UCSD-AML1 (cell line): ENCODE data around the gene ZFX.
A peak's percentile ranks its signal among the peaks of the same experiment; 100 is the strongest.

Experiments
- DNase-seq: peaks from one replicate; lab custom pipeline; 2025; ENCODE audit not compliant: unreplicated experiment; lab: John Stamatoyannopoulos, UW

Gene ZFX

GRCh38 chrX:24232796-24233195, 83.3 kb downstream of the ZFX start:
- DNase-seq: no peak

GRCh38 chrX:24235084-24235710, 85.7 kb downstream of the ZFX start:
- DNase-seq: no peak

DNA sequence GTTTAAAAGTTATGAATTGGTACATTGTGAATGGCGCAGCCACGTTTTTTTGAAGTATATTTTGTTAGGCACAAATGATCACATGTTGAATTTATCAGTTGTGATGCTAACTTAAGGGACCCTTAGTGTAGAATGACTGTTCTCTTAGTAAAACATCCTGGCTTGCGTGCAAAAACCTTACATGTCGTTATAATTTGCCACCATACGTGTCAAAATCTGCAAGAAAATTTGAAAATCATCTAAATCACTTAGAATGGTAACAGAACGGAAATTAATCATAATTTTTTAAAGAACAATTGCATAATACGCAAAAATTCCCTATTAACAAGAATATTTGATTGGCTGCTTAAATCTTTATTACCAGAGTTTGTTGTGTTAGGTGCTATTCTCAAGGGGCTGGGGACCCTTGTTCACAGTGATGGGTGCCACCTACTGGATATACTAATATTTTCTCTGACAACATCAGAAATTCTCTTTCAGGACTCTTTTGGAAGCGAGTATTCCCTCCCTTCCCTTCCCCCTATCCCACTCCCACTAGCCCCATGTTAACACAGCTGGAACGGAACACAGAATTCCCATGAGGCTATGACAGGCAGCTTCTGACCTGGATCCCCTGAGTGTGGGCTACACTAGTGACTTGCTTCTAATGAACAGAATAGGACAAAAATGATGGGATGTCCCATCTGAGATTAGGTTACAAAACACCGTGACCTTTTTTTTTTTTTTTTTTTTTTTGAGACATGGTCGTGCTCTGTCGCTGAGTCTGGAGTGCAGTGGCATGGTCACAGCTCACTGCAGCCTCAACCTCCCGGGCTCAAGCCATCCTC, 92.5 kb downstream of the ZFX start:
- DNase-seq: no peak

DNA sequence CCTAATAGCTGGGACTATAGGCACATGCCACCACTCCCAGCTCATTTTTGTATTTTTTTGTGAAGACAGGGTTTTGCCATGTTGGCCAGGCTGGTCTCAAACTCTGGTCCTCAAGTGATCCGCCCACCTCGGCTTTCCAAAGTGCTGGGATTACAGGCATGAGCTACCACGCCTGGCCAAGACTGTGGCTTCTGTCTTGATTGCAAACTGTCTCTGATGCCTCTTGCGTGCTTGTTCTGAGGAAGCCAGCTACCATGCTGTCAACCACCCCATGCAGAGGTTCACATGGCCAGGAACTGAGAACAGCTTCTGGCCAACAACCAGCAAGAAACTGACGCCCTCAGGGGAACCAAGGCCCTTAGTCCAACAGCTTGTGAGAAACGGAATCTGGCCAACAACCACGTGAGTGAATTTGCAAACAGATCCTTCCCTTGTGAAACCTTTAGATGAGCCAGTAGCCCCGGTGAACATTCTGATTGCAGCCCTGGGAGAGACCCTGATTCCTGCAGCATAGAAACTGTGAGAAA, 93.2 kb downstream of the ZFX start:
- DNase-seq: no peak

- DNase-seq: no peak
These were observed 93.7 kb downstream of the ZFX start for GRCh38 chrX:24243188-24243587.

GRCh38 chrX:24243692-24244091, 94.2 kb downstream of the ZFX start:
- no peak for DNase-seq

DNA sequence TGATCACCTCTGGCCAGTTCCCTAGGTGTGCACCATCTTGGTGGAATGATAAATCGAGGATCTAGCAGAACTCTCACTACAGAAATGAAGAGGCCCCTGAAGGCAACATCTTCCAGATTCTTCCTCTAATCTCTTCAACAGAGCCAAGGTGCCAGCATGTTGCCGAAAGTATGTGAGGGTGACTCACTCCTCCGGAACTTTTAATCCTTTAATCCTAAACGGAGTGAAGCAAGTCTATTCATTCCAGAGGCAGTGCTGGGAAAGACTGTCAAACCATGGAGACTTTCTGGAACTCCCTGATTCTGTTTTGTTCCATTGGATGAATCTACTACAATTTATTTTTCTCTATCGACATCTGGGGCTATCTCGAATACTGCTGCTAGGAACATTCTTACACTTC, 95.7 kb downstream of the ZFX start:
- no peak for DNase-seq

DNA sequence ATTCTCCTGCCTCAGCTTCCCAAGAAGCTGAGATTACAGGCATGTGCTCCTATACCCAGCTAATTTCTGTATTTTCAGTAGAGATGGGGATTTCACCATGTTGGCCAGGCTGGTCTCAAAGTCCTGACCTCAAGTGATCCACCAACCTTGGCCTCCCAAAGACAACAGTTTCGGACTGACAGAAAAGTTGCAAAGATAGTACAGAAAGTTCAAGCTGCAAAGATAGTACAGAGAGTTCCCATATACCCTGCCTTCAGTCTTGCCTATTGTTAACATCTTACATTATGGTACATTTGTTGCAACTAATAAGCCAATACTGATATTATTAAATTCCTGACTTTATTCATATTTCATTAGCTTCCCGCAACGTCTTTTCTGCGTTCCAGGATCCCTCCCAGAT, 98.5 kb downstream of the ZFX start:
- no peak for DNase-seq

DNA sequence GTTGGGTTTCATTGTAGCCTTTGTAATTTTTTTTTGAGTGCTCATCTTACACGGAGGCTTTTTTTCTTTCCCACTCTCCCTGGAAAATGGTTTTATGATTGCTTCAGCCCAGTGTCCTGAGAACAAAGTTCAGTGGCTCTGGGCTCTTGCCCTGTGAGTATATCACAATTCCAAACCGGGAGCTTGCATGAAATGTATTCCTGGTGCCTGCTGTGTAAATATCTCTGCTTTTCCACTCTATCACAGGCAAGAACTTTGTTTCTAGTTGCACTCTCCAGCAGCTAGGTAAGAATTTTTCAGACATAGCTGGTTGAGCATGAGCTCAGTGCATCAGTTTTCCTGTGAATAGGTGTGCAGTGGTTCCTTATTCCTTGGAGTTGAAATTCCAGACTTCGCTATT, 103.5 kb downstream of the ZFX start:
- DNase-seq: no peak

DNA sequence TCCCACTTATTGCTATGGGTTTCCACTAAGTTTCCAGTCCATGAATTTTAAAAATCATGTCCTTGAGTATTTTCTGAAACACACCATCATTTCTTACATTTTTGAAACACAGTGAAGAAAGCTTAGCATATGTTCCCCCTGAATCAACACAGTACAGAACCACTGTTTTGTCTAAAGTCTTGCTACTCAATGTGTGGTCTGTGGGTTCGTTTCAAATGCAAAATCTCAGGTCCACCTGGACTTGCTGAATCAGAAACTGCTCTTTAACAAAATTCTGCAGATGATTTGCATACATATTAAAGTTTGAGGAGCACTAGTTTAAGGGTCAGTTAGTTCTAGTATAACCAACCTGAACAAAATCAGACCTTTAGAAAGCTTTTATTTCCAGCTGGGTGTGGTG, 103.9 kb downstream of the ZFX start:
- no peak for DNase-seq

DNA sequence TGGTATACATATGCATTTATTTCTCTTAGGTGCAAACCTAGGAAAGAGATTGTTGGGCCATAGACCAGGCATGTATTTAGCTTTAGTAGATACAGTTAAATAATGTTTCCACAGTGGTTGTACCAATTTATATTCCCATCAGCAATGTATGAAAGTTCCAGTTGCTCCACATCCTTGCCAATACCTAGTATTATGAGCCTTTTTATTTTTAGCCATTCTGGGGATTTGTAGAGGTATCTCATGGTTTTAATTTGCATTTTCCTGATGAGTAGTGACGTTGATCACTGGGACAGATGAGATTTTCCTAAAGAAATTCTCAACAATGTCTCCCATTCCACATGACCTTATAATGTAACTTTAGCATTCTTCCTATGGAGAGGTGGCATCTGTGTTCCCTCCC, 107.5 kb downstream of the ZFX start:
- no peak for DNase-seq

GRCh38 chrX:24259544-24260240, 110.2 kb downstream of the ZFX start:
- DNase-seq: peak; percentile 15

GRCh38 chrX:24260842-24261550, 111.5 kb downstream of the ZFX start:
- DNase-seq: peak; percentile 66

- no peak for DNase-seq
These were observed 112.8 kb downstream of the ZFX start for GRCh38 chrX:24262309-24262708.

- no peak for DNase-seq
These were observed 114.9 kb downstream of the ZFX start for GRCh38 chrX:24264383-24264782.
